HepG2 (cell line): ENCODE measurements around the gene TF. TPM values are rescaled to one million over a fixed set of nuclear protein-coding genes. Genes with fewer than 3 reads are reported as not detected.
A peak's percentile ranks its signal among the peaks of the same experiment; 100 is the strongest.

ENCODE experiments used
- ARID4A ChIP-seq: sonication (generic); formaldehyde crosslinking; IDR thresholded peaks from 2 replicates; pipeline ENCODE4 v1.5.0; 2020; ENCODE audit warnings: mild to moderate bottlenecking, missing genetic modification reagents, borderline replicate concordance
- BHLHE40 ChIP-seq: IDR thresholded peaks from 2 replicates; pipeline ENCODE4 v1.6.1; 2011; ENCODE audit warnings: low read length, improper control_type of control experiment
- CERS6 ChIP-seq: sonication (generic); formaldehyde crosslinking; IDR thresholded peaks from 2 replicates; pipeline ENCODE4 v1.5.0; 2020; ENCODE audit warnings: missing genetic modification reagents
- ISX ChIP-seq: sonication (generic); formaldehyde crosslinking; conservative IDR thresholded peaks from 2 replicates; pipeline ENCODE4 v1.5.0; 2020; ENCODE audit warnings: missing genetic modification reagents
- KAT7 ChIP-seq: IDR thresholded peaks from 2 replicates; pipeline ENCODE4 v1.6.1; 2018; ENCODE audit warnings: borderline replicate concordance, missing compliant biosample characterization
- NFKBIZ ChIP-seq: IDR thresholded peaks from 2 replicates; pipeline ENCODE4 v1.6.1; 2018; ENCODE audit warnings: missing genetic modification reagents, missing compliant biosample characterization
- SALL2 ChIP-seq: sonication (generic); formaldehyde crosslinking; IDR thresholded peaks from 2 replicates; pipeline ENCODE4 v1.8.1; 2023; ENCODE audit warnings: mild to moderate bottlenecking, missing genetic modification reagents, inconsistent platforms
- SNAPC5 ChIP-seq: sonication (generic); formaldehyde crosslinking; IDR thresholded peaks from 2 replicates; pipeline ENCODE4 v1.8.1; 2023; ENCODE audit warnings: mild to moderate bottlenecking, missing genetic modification reagents, borderline replicate concordance
- ZFX ChIP-seq: sonication (generic); formaldehyde crosslinking; IDR thresholded peaks from 2 replicates; pipeline ENCODE4 v1.4.0; 2020; ENCODE audit warnings: mild to moderate bottlenecking, low read depth, missing genetic modification reagents, moderate library complexity
- ZNF234 ChIP-seq: sonication (generic); formaldehyde crosslinking; conservative IDR thresholded peaks from 2 replicates; pipeline ENCODE4 v1.5.1; 2020; ENCODE audit warnings: mild to moderate bottlenecking, missing genetic modification reagents
- ZNF543 ChIP-seq: sonication (generic); formaldehyde crosslinking; IDR thresholded peaks from 2 replicates; pipeline ENCODE4 v1.4.0; 2020; ENCODE audit warnings: mild to moderate bottlenecking, missing genetic modification reagents
- ZNF646 ChIP-seq: sonication (generic); formaldehyde crosslinking; IDR thresholded peaks from 2 replicates; pipeline ENCODE4 v1.9.0; 2021; ENCODE audit warnings: mild to moderate bottlenecking, missing genetic modification reagents
- ZNF713 ChIP-seq: sonication (generic); formaldehyde crosslinking; IDR thresholded peaks from 2 replicates; pipeline ENCODE4 v1.4.0; 2020; ENCODE audit warnings: mild to moderate bottlenecking, missing genetic modification reagents
- ZSCAN20 ChIP-seq: sonication (generic); formaldehyde crosslinking; IDR thresholded peaks from 2 replicates; pipeline ENCODE4 v1.4.0; 2020; ENCODE audit warnings: missing genetic modification reagents, mild to moderate bottlenecking, borderline replicate concordance
- ZSCAN29 ChIP-seq: sonication (generic); formaldehyde crosslinking; conservative IDR thresholded peaks from 2 replicates; pipeline ENCODE4 v1.4.0; 2020; ENCODE audit warnings: mild to moderate bottlenecking, missing genetic modification reagents
- polyA plus RNA-seq, 8 experiments: library from polyadenylated mRNA; depleted of rRNA in 3 of 8; stranded (reverse) in 7 of 8; unstranded in 1 of 8; fragments of >200 nt; fragmentation: Illumina TruSeq in 4 of 8; extraction: Trizol in 4 of 8; gene quantifications; 2 replicates each; pipeline versions ENCODE4 v1.2.1 to v1.2.3, GENCODE V29; 2011 to 2016; ENCODE audit warnings: low read depth in 4 of 8, missing spikeins in 1 of 8, mixed read lengths in 1 of 8; ENCODE audit not compliant: insufficient read depth in 1 of 8
- total RNA-seq, 5 experiments: library from RNA; depleted of rRNA; stranded (reverse); fragments of >200 nt; fragmentation: Illumina TruSeq; extraction: Trizol; gene quantifications; 2 replicates each; pipeline ENCODE4 v1.2.3, GENCODE V29; 2016; ENCODE audit warnings: low read depth in 1 of 5
- TF ChIP-seq, protein P1 (sequence below): fragments of 450-650 bp; IDR thresholded peaks from 2 replicates; pipeline ENCODE4 v1.6.1; 2017; ENCODE audit warnings: mild to moderate bottlenecking

The TF gene
- total and polyA plus RNA-seq, 2 of the 13 experiments (the other 11 are each of a cell fraction or from before 2014, with no cell fraction given), result 10,074 to 11,821 TPM

- TF ChIP-seq, protein P1, sequence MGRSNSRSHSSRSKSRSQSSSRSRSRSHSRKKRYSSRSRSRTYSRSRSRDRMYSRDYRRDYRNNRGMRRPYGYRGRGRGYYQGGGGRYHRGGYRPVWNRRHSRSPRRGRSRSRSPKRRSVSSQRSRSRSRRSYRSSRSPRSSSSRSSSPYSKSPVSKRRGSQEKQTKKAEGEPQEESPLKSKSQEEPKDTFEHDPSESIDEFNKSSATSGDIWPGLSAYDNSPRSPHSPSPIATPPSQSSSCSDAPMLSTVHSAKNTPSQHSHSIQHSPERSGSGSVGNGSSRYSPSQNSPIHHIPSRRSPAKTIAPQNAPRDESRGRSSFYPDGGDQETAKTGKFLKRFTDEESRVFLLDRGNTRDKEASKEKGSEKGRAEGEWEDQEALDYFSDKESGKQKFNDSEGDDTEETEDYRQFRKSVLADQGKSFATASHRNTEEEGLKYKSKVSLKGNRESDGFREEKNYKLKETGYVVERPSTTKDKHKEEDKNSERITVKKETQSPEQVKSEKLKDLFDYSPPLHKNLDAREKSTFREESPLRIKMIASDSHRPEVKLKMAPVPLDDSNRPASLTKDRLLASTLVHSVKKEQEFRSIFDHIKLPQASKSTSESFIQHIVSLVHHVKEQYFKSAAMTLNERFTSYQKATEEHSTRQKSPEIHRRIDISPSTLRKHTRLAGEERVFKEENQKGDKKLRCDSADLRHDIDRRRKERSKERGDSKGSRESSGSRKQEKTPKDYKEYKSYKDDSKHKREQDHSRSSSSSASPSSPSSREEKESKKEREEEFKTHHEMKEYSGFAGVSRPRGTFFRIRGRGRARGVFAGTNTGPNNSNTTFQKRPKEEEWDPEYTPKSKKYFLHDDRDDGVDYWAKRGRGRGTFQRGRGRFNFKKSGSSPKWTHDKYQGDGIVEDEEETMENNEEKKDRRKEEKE, result no peak
- TF ChIP-seq ZSCAN20 (CRISPR knock-in tag) (no peak), BHLHE40 (no peak), NFKBIZ (CRISPR knock-in tag) (0 out of 2 replicates have a peak, but pooled peaks have one; percentile 51), ZSCAN29 (no peak), ZNF234 (CRISPR knock-in tag) (no peak), ZNF713 (CRISPR knock-in tag) (no peak), ZFX (peak; percentile 67), ISX (CRISPR knock-in tag) (no peak), ARID4A (CRISPR knock-in tag) (no peak; the same call in 1 of the 2 replicates), ZNF646 (CRISPR knock-in tag) (no peak), SNAPC5 (CRISPR knock-in tag) (no peak), KAT7 (CRISPR knock-in tag) (no peak), CERS6 (CRISPR knock-in tag) (no peak), SALL2 (CRISPR knock-in tag) (no peak), ZNF543 (CRISPR knock-in tag) (no peak)
Measured at GRCh38 chr3:133730993-133731392, 15.2 kb upstream of the TF start (continued).
